Left forelimb (tissue), 1 donor: ENCODE measurements around the gene CMIP.

ENCODE experiments used
- DNase-seq: peaks from one replicate; pipeline ENCODE4 v3.0.0-alpha.2; 2018; ENCODE audit warnings: low spot score

Gene CMIP

GRCh38 chr16:81551151-81551808 lies 106.7 kb downstream of the CMIP start:
- no peak for DNase-seq

- no peak for DNase-seq
Measured at GRCh38 chr16:81551821-81552304, 107.3 kb downstream of the CMIP start.

GRCh38 chr16:81552743-81553079 lies 108.1 kb downstream of the CMIP start:
- no peak for DNase-seq

GRCh38 chr16:81553080-81553813 lies 108.6 kb downstream of the CMIP start:
- DNase-seq, result no peak

- no peak for DNase-seq
Measured at GRCh38 chr16:81553814-81554675, 109.4 kb downstream of the CMIP start.

- DNase-seq, result no peak
Measured at GRCh38 chr16:81554979-81555378, 110.4 kb downstream of the CMIP start.

GRCh38 chr16:81555660-81556059 lies 111.1 kb downstream of the CMIP start:
- DNase-seq, result no peak

- DNase-seq, result no peak
Measured at GRCh38 chr16:81556715-81557284, 112.2 kb downstream of the CMIP start.

- DNase-seq, result no peak
Measured at GRCh38 chr16:81558077-81558443, 113.5 kb downstream of the CMIP start.

GRCh38 chr16:81558444-81559175 lies 114.0 kb downstream of the CMIP start:
- DNase-seq, result no peak

GRCh38 chr16:81560979-81561657 lies 116.5 kb downstream of the CMIP start:
- DNase-seq, result no peak

- no peak for DNase-seq
Measured at GRCh38 chr16:81562174-81562849, 117.7 kb downstream of the CMIP start.

GRCh38 chr16:81562926-81563325 lies 118.3 kb downstream of the CMIP start:
- DNase-seq, result no peak

GRCh38 chr16:81564421-81564911 lies 119.9 kb downstream of the CMIP start:
- no peak for DNase-seq

GRCh38 chr16:81565321-81566028 lies 120.9 kb downstream of the CMIP start:
- DNase-seq, result no peak

GRCh38 chr16:81566086-81567007 lies 121.7 kb downstream of the CMIP start:
- no peak for DNase-seq

GRCh38 chr16:81567087-81567486 lies 122.5 kb downstream of the CMIP start:
- no peak for DNase-seq

GRCh38 chr16:81567987-81568748 lies 123.6 kb downstream of the CMIP start:
- no peak for DNase-seq
